HG03139 (cell line): ENCODE results near the gene SAMD11.
"Not testable (repeated sequence)": the region's sequence is repeated elsewhere in the genome, so short reads cannot be mapped to it uniquely, and the experiment has no call there.

ENCODE experiments used
- ATAC-seq: cut with Tn5 transposase; IDR thresholded peaks from one replicate; pipeline ENCODE4 v1.9.1; 2021; ENCODE audit not compliant: unreplicated experiment

SAMD11 gene

DNA sequence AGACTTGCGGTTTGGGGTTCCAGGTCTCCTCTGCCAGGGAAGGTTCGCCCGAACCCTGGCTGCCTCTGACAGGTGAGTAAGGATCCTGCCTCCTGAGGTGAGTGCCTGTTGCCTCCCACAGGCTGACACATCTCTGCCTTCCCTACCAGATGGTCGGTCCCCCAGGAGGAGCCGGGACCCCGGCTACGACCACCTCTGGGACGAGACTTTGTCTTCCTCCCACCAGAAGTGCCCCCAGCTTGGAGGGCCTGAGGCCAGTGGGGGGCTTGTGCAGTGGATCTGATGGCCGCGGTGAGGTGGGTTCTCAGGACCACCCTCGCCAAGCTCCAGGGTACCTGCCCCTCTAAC is 50.5 kb downstream of the SAMD11 start:
- ATAC-seq: no peak

DNA sequence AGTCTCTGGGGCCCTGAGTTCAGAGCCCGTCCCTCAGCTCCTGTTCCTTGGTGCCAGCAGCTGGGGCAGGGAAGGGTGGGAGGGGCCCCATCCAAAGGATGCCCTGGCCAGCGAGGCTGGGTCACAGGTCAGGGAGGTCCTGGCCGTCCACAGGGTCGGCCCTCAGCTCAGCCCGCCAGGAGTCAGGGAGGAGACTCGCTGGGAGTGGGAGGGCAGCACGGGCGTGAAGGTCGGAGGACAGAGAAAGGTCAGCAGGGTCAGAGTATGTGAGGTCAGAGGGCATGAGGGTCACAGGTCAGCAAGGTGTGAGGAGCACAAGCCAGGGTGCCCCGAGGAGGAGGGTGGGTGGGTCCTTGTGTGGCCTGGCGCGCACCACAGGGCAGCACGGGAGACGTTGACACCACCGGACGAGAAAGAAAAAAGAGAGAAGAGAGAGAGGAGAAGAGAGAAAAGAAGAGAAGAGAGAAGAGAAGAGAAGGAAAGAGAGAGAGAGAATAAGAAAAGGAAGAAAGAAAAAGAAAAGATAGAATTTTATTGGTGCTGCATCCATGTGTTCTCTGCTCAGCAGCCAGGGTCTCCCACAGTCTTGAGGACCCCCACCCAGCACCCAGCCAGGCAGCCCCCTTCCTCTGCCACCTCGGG is 51.1 kb downstream of the SAMD11 start:
- no peak for ATAC-seq

DNA sequence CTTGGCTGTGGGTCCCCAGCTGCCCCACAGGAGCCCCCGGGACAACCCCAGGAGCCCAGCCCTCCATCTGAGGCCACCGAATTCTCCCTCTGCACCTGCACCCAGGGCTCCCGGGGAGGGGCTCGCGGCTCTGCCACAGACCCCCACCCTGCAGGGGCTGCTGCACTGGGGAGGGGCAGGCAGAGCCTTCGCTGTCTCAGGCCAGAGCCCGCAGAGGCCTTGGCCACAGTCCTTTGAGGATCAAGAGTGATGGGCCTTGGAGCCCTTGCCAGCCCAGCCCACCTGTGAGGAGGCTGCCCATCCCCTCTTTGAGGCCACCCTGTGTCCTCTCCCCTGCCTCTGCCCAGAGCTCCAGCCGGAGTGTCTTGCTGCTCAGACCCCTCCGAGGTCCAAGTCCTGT is 51.6 kb downstream of the SAMD11 start:
- ATAC-seq: no peak

DNA sequence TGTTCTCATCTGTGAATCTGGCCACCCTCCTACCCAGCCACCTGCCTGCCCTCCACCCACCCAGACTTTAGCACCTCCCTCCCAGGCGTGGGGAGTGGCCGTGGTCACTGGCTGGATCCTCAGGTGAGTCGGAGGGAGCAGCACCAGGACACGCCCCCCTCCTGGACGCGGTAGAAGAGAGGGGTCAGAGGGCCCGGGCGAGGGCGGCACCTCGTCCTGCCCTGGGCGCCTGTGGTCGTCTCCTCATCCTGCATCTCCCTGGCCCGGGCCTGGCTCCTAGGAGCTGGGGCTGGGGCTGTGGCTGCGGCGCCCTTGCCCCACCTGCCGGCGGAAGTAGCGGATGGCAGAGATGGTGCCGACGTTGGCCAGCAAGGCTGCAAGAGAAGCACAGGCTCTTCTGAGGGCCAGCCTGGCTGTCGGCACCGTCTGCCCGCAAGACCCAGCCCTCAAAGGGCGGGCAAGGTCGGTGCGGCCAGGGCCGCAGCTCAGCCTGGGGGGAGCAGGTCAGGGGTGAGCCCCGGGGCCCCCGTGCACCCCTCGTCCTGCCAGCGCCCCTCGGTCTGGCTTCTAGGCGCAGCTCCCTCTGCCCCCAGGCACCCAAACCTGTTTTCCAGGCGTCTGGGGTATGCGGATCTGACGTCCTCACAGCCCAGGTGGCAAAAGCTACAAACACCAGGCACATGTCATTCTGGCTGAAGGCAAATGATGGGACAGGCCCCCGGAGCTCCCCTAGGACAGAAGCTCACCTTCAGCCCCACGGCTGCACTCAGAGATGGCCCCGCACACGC is 52.4 kb downstream of the SAMD11 start:
- ATAC-seq: no peak

DNA sequence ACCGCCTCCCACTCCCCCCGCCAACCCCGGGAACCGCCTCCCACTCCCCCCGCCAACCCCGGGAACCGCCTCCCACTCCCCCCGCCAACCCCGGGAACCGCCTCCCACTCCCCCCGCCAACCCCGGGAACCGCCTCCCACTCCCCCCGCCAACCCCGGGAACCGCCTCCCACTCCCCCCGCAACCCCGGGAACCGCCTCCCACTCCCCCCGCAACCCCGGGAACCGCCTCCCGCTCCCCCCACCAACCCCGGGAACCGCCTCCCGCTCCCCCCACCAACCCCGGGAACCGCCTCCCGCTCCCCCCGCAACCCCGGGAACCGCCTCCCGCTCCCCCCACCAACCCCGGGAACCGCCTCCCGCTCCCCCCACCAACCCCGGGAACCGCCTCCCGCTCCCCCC is 53.1 kb downstream of the SAMD11 start:
- not testable (repeated sequence) for ATAC-seq

DNA sequence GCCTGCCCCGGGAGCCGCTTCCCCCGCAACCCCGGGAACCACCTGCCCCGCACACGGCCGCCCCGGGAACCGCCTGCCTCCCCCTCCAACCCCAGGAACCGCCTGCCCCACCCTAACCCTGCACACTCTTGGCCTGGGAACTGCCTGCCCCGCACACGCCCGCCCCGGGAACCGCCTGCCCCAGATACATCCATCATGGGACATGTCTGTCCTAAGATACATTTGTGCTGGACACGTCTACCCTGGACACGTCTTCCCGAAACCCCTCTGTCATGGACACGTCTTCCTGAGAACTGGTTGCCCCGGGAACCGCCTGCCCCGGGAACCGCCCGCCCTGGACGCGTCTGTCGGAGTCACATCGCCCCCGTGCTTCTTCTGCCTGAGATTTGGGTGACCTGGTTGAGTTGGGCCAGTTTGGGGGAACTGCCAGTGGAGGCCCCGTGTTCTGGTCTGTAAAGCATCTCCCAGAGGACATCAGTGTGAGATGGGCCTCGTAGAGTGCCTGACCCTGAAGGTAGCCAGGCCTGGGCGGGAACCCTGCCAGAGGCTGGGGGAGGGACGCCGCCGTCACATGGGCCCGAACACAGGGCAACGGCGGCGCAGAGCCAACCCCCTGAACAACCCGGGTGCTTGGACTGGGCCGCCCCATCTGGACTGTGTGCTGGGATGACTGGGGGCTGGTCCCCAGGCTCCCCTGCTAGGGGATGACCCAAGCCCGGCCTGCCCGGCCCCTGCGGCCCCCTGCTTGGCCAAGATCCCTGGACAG is 54.5 kb downstream of the SAMD11 start:
- ATAC-seq: no peak

DNA sequence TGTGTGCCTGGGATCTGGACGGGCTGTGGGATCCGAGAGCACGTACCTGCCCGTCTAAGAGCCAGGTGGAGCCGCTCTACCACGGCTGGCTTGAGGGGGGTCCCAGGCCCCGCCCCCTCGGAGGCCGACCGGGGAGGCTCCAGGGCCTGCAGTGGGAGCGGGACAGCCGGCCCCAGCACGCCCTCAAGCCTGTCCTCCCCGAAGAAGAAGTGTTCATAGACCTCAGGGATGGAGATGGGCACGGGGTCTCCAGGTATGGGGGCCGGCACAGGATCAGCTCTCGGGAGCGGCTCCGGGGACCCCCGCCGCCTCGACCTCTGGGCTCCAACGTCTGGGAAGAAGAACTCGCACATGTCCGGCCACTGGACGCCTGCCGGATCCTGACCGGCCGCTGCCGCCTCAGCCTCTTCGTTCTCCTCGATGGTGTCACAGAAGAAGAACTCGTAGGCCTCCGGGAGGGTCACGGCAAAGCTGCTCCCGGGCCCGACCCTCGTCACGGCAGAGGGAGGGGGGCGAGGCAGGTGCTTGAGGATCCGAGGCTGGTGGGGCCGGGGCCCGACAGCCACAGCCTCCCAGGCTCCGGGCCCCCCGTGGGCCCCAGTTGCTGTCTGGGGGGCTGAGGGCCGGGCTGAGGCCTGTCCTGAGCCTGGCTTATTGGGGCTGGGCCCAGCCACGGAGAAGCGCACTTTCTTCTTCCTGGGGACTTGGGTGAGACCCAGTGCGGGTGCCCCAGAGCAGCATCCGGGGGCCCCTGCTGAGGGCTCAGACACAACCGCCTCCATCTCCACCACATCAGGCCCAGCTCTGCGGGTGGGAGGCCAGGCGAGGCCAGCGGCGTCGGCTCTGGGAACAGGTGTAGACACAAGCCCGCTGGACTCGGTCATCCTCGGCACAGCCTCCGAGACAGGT is 55.4 kb downstream of the SAMD11 start:
- ATAC-seq: no peak

DNA sequence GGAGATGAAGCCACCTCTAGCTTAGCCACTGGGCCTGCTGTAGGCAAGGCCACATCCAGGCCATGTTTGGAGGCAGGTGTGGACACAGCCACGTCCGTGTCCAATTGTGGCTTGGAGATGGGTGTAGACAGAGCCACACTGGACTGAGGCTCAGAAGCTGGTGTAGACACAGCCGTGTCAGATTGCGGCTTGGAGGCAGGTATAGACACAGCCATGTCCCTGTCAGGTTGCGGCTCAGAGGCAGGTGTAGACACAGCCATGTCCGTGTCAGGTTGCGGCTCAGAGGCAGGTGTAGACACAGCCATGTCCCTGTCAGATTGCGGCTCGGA is 56.0 kb downstream of the SAMD11 start:
- ATAC-seq: no peak

DNA sequence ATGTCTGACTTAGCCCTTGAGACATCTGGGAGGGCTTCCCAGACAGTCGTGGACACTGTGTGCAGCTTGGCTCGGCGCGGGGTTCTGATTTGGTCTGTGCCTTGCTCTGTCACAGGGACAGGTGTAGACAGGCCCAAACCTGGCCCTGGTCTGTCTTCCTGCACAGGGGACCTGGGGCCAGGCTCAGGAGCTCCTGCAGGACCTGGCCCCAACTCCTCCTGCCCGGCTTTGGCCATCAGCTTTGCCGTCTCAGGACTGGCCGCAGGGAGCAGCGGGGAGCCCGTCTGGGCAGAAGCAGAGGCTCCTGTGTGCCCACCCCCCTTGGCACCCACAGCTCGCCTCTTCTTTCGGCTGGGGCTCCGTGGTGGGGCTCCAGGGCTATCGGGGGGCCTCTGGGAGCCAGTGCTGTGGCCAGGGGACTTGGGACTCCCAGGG is 56.4 kb downstream of the SAMD11 start:
- no peak for ATAC-seq

DNA sequence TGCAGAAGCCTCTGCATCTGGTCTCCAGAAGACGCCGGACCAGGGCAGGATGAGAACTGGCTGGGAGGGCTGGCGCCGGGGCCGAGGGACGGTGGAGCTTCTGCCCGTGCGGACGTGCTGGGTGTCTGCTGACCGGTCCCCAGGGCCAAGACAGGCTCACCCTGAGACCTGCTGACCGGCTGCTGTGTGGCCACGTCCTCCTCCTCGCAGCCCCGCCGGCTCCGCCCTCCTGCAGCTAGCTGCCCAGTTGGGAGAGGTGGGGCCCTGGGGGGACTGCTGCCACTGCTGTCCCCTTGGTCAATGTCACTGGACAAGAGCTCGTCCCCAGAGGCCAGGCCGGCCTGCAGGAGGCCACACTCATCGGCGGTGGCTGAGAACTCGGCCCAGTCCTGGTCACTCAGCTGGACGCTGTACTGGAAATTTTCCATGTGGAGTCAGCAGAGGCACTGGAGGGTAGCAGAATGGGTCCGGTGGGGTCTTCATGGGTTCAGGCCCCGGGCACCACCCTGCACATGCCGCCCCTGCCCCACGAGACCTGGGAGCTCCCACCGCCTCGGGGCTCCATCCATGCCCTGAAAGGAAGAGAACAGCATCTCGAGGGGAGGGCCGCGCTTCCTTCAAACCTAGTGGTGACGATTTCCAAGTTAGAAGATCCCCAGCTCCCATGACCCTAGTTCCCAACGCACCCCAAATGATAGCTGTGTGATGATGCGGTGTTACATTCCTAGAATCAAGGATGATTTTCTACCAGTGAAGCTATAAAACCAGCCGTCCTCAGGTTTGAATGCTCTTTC is 57.1 kb downstream of the SAMD11 start:
- no peak for ATAC-seq

DNA sequence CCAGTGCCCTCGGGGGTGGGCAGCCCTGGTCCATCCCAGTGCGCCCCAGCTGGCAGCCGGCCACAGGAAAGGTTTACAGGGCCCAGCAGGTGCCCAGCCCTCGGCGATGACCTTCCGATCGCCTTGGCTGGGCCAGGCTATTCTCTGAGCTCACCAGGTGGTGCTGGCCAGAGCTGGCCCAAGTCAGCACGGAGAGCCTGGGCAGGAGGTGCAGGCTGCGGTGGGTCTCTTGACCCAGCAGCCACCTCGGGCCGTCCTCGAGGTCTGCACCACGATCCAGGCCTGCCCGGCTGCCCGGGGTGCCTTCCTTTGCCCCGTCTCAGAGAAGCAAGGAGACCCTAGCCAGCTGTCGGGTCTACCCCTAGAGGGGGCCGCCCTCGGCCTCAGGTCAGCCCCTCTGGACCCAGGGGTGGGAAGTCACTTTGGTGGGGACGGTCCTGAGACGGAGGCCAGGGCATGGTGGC is 57.8 kb downstream of the SAMD11 start:
- ATAC-seq: no peak

DNA sequence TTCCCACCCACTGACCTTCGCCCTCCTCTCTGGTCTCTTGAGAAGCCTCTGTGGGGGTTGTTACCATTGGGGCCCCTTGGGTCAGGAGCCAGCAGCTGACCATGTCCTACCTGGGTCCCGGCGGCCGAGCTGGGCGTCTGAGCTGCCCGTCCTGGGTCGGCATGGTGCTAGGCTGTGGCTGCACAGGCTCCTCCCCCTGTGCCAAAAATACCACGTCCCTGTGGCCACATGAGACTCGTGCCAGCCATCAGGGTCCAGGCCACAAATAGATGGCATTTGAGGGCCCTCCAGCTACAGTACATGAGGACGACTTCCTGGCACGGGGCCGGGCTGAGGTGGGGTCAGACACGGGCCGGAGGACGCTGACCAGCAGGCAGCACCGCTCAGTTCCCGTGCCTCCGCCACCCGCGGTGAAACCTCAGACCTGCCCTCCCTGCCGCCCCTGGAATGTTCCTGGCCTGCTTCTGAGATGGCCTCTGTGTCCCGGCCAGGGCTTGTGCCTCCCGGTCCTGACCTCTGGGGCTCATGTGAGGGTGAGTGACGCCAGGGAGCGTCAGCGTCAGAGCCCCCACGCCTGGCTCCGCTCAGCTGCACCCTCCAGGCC is 58.3 kb downstream of the SAMD11 start, which contains the start of gene PERM1:
PERM1 (minus strand) TSS at position 139 of the 604 bp plus-strand sequence. CDS start 1,064 bp downstream, outside the sequence.
- ATAC-seq: no peak

DNA sequence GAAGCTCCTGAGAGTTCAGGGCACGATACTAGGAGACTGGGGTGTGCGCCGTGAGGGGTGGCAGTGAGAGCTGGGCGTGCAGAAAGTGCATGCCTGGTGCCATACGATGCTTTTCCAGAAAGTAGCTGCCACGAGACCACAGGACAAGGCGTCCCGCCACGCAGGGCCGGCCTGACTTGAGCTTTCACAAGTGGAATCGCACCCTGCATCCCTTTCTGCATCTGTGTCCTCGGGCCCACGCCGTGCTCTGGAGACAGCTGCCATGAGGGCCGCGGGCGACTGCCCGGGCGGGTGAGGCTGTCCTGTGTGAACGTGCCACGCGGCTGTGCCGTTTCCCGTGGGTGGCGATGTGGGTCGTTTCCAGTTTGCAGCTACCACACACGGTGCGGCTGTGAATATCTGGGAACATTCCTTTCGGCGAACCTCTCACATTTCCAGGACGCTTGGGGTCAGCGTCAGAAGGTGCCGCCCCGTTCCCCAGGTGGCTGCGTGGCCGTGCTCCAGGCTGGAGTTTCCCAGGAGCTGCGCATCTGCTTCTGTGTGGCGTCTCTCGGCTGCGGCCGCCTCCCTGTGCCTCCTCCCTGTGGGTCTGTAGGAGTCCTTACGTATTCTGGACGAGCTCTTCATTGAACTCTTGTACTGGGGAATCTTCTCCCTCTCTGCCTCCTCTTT is 59.2 kb downstream of the SAMD11 start:
- no peak for ATAC-seq

DNA sequence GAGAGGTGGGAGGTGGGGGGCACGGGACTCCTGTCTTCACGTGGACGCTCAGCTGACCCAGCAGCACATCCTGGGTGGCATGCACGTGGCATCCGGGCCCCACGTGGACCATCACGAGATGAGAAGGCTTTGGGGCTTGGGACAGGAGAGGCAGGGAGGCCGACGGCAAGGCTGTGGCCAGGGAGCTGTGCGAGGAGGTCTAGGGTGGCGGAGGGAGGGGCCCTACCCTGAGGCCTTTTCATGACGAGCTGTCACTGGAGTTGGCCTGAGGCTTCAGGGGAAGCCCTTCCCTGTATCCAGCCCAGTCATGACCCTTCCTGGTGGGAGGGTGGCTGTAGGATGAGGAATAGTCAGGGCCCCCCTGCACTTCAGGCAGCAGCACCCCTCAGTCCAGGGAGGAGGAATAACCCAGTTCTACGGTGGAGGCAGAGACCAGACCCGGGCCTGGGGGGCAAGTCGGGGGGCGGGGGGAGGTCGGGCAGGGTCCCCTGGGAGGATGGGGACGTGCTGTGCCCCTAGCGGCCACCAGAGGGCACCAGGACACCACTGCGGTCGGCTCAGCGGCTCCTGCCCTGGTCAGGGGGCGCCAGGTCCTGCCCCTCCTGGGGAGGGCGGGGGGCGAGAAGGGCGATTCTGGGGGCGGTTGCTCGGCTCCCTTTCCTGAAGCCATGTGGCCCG is 60.2 kb downstream of the SAMD11 start:
- no peak for ATAC-seq

DNA sequence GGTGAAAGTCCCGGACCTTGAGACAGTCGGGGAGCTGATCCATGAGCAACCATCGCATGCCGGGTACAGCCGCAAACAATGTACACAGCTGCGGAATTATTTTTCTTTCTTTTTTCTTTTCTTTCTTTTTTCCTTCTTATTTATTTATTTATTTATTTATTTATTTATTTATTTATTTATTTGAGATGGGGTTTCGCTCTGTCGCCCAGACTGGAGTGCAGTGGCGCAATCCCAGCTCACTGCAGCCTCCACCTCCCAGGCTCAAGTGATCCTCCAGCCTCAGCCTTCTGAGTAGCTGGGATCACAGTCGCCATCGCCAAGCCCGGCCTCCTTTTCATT is 60.7 kb downstream of the SAMD11 start:
- ATAC-seq: no peak

DNA sequence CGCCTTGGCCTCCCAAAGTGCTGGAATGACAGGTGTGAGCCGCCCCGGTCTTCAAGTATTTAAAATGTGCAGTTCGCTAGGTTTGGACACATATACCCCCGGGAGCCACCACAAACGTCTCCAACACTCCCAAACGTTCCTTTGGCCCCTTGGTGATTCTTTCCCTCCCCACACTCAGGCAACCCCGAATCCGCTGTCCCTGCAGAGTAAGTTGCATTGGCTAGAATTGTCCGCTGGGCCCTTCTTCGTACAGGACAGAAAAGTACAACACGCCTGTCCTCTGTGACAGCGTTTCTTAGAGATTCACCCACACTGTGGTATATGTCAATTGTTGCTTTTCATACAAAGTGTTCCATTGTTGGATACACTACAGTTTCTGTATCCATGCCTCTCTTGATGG is 61.4 kb downstream of the SAMD11 start:
- ATAC-seq: no peak

DNA sequence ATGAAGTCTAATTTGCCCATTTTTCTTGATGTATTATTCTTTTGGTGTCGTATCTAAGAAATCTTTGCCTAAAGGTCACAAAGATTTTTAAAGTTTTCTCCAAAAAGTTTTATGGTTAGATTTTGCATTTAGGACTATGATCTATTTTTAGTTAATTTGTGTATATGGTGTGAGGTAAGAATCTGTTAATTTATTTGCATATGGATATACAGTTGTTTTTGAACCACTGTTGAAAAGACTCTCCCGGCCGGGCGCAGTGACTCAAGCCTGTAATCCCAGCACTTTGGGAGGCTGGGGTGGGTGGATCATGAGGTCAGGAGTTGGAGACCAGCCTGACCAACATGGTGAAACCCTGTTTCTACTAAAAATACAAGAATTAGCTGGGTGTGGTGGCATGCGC is 64.3 kb downstream of the SAMD11 start:
- not testable (repeated sequence) for ATAC-seq

DNA sequence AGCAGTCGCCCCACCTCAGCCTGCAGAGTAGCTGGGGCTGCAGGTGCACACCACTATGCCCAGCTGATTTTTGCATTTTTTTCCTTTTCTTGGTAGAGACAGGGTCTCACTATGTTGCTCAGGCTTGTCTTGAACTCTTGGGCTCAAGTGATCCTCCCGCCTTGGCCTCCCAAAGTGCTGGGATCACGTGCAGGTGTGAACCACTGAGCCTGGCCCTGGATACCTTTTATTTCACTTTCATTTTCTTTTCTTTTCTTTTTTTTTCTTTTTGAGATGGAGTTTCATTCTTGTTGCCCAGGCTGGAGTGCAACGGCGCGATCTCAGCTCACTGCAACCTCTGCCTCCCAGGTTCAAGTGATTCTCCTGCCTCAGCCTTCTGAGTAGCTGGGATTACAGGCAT is 67.6 kb downstream of the SAMD11 start:
- not testable (repeated sequence) for ATAC-seq

DNA sequence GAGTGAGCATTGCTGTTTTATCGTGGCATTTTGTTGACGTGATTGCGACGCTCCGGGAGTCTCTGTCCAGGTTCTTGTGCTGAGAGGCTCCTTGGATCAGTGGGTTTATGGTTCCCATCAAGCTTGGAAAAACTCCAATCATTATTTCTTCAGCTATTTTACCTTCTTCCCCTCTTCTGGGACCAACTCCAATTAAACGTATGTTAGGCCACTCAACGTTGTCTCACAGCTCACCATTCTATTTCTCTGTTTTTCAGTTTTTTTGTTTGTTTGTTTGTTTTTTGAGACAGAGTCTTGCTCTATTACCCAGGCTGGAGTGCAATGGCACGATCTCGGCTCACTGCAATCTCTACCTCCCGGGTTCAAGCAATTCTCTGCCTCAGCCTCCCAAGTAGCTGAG is 68.2 kb downstream of the SAMD11 start:
- no peak for ATAC-seq
